Stimulated activated effector memory CD8-positive, alpha-beta T cell treated with anti-CD3 and anti-CD28 coated beads, Interleukin-12 subunit alpha, Interleukin-12 subunit beta, amount 100 ng/mL, for 72 hours (primary cell): ENCODE measurements around the gene FOXO1.
A peak's percentile ranks its signal among the peaks of the same experiment; 100 is the strongest.
"Not testable (repeated sequence)": the region's sequence is repeated elsewhere in the genome, so short reads cannot be mapped to it uniquely, and the experiment has no call there.

ENCODE experiments used
- ATAC-seq: fragments of 150-1000 bp; cut with Tn5 transposase; 2 replicates; pipeline ENCODE4 v1.10.0; 2021
- DNase-seq, 2 donors: peaks; one replicate each; pipeline ENCODE4 v3.0.0; 2021 to 2022; ENCODE audit warnings: low spot score in 2 of 2
- H3K27ac Mint-ChIP-seq: one replicate; pipeline ENCODE4 v1.8.0; 2022; ENCODE audit warnings: mild to moderate bottlenecking, mixed read lengths
- H3K36me3 Mint-ChIP-seq: one replicate; pipeline ENCODE4 v1.8.0; 2022; ENCODE audit warnings: mild to moderate bottlenecking, mixed read lengths
- H3K4me1 Mint-ChIP-seq: one replicate; pipeline ENCODE4 v1.8.0; 2022; ENCODE audit warnings: mixed read lengths
- H3K4me3 Mint-ChIP-seq: one replicate; pipeline ENCODE4 v1.8.0; 2022; ENCODE audit warnings: mild to moderate bottlenecking, mixed read lengths
- H3K9me3 Mint-ChIP-seq: one replicate; pipeline ENCODE4 v1.8.0; 2022; ENCODE audit warnings: mixed read lengths

Gene FOXO1

GRCh38 chr13:40666045-40666932 lies at the start of gene FOXO1:
Gene FOXO1 (minus strand): TSS chr13:40666641. CDS start chr13:40666212, 429 bp downstream.
- Mint-ChIP-seq H3K4me1 (peaks cover 30% of the 10 kb centered on the region), H3K9me3 (no peaks in the 10 kb centered on the region), H3K27ac (peak within 1 kb of the TSS; percentile 92), H3K36me3 (peaks cover 24% of the 10 kb centered on the region), H3K4me3 (peak within 1 kb of the TSS; percentile 89)
- DNase-seq (peak; percentile 90 to 93), ATAC-seq (peak; percentile 83)

- H3K4me1 Mint-ChIP-seq, H3K27ac Mint-ChIP-seq, H3K4me3 Mint-ChIP-seq, ATAC-seq, DNase-seq: not testable (repeated sequence)
- H3K9me3 Mint-ChIP-seq = peaks cover 14% of the 10 kb centered on the region
- peaks cover 22% of the 10 kb centered on the region for H3K36me3 Mint-ChIP-seq
Measured at GRCh38 chr13:40714433-40714832, 48.0 kb upstream of the FOXO1 start.

- Mint-ChIP-seq H3K4me3 (no peak overlapping the region), H3K9me3 (peaks cover 35% of the 10 kb centered on the region), H3K36me3 (no peaks in the 10 kb centered on the region), H3K4me1 (peaks cover 5% of the 10 kb centered on the region), H3K27ac (no peak overlapping the region)
- DNase-seq (no peak), ATAC-seq (no peak)
Measured at GRCh38 chr13:40706439-40706838, 40.0 kb upstream of the FOXO1 start.

- no peaks in the 10 kb centered on the region for H3K9me3 Mint-ChIP-seq
- H3K4me1 Mint-ChIP-seq = no peaks in the 10 kb centered on the region
- no peak for DNase-seq
- H3K4me3 Mint-ChIP-seq = no peak overlapping the region
- no peak overlapping the region for H3K27ac Mint-ChIP-seq
- no peaks in the 10 kb centered on the region for H3K36me3 Mint-ChIP-seq
- ATAC-seq = no peak
Measured at GRCh38 chr13:40697711-40698110, 31.3 kb upstream of the FOXO1 start.

- no peak for DNase-seq
- H3K4me3 Mint-ChIP-seq = no peak overlapping the region
- H3K4me1 Mint-ChIP-seq = no peaks in the 10 kb centered on the region
- no peak for ATAC-seq
- no peaks in the 10 kb centered on the region for H3K36me3 Mint-ChIP-seq
- H3K27ac Mint-ChIP-seq = no peak overlapping the region
- no peaks in the 10 kb centered on the region for H3K9me3 Mint-ChIP-seq
Measured at GRCh38 chr13:40694426-40694825, 28.0 kb upstream of the FOXO1 start.

- Mint-ChIP-seq H3K36me3 (no peaks in the 10 kb centered on the region), H3K9me3 (no peaks in the 10 kb centered on the region), H3K4me3 (no peak overlapping the region), H3K4me1 (no peaks in the 10 kb centered on the region), H3K27ac (no peak overlapping the region)
- no peak for ATAC-seq
- DNase-seq = no peak
Measured at GRCh38 chr13:40692946-40693345, 26.5 kb upstream of the FOXO1 start.

- DNase-seq (no peak), ATAC-seq (no peak)
- no peaks in the 10 kb centered on the region for H3K9me3 Mint-ChIP-seq
- H3K36me3 Mint-ChIP-seq = no peaks in the 10 kb centered on the region
- H3K4me1 Mint-ChIP-seq = no peaks in the 10 kb centered on the region
- no peak overlapping the region for H3K27ac Mint-ChIP-seq
- no peak overlapping the region for H3K4me3 Mint-ChIP-seq
Measured at GRCh38 chr13:40688781-40689180, 22.3 kb upstream of the FOXO1 start.

GRCh38 chr13:40682449-40683240 lies 16.2 kb upstream of the FOXO1 start:
- no peak for DNase-seq
- Mint-ChIP-seq H3K36me3 (no peaks in the 10 kb centered on the region), H3K27ac (no peak overlapping the region), H3K4me1 (no peaks in the 10 kb centered on the region), H3K9me3 (no peaks in the 10 kb centered on the region), H3K4me3 (no peak overlapping the region)
- ATAC-seq = no peak

- H3K4me1 Mint-ChIP-seq = no peaks in the 10 kb centered on the region
- ATAC-seq = no peak
- H3K27ac Mint-ChIP-seq = peak overlapping the region; percentile 22
- no peak overlapping the region for H3K4me3 Mint-ChIP-seq
- DNase-seq = no peak
- no peaks in the 10 kb centered on the region for H3K9me3 Mint-ChIP-seq
- no peaks in the 10 kb centered on the region for H3K36me3 Mint-ChIP-seq
Measured at GRCh38 chr13:40681341-40682146, 15.1 kb upstream of the FOXO1 start.

- H3K4me3 Mint-ChIP-seq = no peak overlapping the region
- H3K9me3 Mint-ChIP-seq = no peaks in the 10 kb centered on the region
- ATAC-seq (no peak), DNase-seq (no peak)
- no peaks in the 10 kb centered on the region for H3K4me1 Mint-ChIP-seq
- H3K27ac Mint-ChIP-seq = peak overlapping the region; percentile 32
- no peaks in the 10 kb centered on the region for H3K36me3 Mint-ChIP-seq
Measured at GRCh38 chr13:40680659-40681323, 14.3 kb upstream of the FOXO1 start.

- no peaks in the 10 kb centered on the region for H3K4me1 Mint-ChIP-seq
- H3K27ac Mint-ChIP-seq = peak overlapping the region; percentile 50
- no peak for DNase-seq
- no peak overlapping the region for H3K4me3 Mint-ChIP-seq
- no peaks in the 10 kb centered on the region for H3K36me3 Mint-ChIP-seq
- no peaks in the 10 kb centered on the region for H3K9me3 Mint-ChIP-seq
- ATAC-seq = no peak
Measured at GRCh38 chr13:40679480-40679985, 13.1 kb upstream of the FOXO1 start.

- H3K4me1 Mint-ChIP-seq = no peaks in the 10 kb centered on the region
- no peaks in the 10 kb centered on the region for H3K36me3 Mint-ChIP-seq
- no peaks in the 10 kb centered on the region for H3K9me3 Mint-ChIP-seq
- no peak overlapping the region for H3K27ac Mint-ChIP-seq
- no peak overlapping the region for H3K4me3 Mint-ChIP-seq
- ATAC-seq (no peak), DNase-seq (no peak)
Measured at GRCh38 chr13:40677064-40677463, 10.6 kb upstream of the FOXO1 start.

GRCh38 chr13:40676007-40676406 lies 9.6 kb upstream of the FOXO1 start:
- Mint-ChIP-seq H3K4me1 (no peaks in the 10 kb centered on the region), H3K27ac (no peak overlapping the region), H3K36me3 (no peaks in the 10 kb centered on the region), H3K4me3 (no peak overlapping the region), H3K9me3 (no peaks in the 10 kb centered on the region)
- ATAC-seq (no peak), DNase-seq (no peak)

- no peaks in the 10 kb centered on the region for H3K36me3 Mint-ChIP-seq
- ATAC-seq (no peak), DNase-seq (no peak)
- H3K4me3 Mint-ChIP-seq = no peak overlapping the region
- no peak overlapping the region for H3K27ac Mint-ChIP-seq
- peaks cover under 1% of the 10 kb centered on the region for H3K4me1 Mint-ChIP-seq
- H3K9me3 Mint-ChIP-seq = no peaks in the 10 kb centered on the region
Measured at GRCh38 chr13:40673414-40673813, 7.0 kb upstream of the FOXO1 start.
